GM19467 (cell line): ENCODE data around the gene LYSET.
A peak's percentile ranks its signal among the peaks of the same experiment; 100 is the strongest.
"Not testable (repeated sequence)": the region's sequence is repeated elsewhere in the genome, so short reads cannot be mapped to it uniquely, and the experiment has no call there.

Experiments
- ATAC-seq: cut with Tn5 transposase; IDR thresholded peaks from one replicate; pipeline ENCODE4 v1.9.1; 2021; ENCODE audit warnings: mild to moderate bottlenecking, moderate library complexity; ENCODE audit not compliant: unreplicated experiment

The LYSET gene, protein sequence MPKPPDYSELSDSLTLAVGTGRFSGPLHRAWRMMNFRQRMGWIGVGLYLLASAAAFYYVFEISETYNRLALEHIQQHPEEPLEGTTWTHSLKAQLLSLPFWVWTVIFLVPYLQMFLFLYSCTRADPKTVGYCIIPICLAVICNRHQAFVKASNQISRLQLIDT

DNA sequence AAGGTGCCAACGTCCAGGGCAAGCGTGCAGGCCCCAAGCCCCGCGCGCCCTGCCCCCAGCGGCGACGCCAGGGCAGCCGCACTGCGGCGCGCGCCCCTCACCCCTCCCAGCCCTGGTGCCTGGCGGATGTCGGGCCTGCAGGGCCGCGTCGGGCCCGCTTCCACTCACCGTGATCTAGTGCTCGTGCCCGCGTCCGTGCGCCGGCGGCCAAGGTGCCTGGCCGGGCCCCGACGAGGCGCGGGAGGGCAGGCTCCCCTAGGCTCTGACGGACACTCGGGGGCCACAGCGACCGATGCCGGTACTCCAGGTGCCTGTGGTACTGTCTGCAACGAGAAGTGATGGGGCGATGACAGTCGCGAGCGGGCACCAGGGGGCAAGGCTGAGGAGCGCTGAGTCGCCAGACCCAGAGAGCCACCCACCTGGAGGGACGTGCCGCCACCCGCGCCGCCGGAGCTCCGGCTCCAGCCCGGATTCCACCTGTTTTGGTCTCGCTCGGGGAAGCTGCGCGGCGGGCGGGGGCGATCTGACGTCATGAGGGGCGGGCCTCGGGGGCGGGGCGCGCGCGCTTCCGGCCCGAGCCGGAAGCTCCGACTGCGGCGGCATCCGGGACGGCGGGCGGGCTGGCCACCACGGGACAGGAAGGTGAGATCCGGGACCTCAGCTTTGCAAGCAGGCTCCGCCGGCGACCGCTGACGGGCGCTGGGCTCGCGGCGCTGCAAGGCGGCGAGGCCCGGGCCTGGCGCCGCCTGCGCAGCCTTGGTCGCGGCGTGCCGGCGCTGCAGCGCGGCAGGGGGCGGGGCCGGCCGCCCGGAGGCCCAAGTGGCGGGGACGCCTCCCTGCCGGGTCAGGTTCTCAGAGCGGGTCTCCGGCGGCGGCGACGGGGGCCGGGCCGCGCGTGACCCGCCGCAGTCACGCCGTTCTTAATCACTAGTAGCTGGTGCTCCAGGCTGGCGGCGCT, at the start of gene LYSET, which contains the start of gene MOAP1:
Gene LYSET (plus strand): TSS at position 927 of the 958 bp plus-strand sequence. CDS start 89 bp downstream, outside the sequence.
Gene MOAP1 (minus strand): TSS at position 507 of the 958 bp plus-strand sequence. CDS start 655 bp downstream, outside the sequence.
- ATAC-seq, result peak; percentile 77

DNA sequence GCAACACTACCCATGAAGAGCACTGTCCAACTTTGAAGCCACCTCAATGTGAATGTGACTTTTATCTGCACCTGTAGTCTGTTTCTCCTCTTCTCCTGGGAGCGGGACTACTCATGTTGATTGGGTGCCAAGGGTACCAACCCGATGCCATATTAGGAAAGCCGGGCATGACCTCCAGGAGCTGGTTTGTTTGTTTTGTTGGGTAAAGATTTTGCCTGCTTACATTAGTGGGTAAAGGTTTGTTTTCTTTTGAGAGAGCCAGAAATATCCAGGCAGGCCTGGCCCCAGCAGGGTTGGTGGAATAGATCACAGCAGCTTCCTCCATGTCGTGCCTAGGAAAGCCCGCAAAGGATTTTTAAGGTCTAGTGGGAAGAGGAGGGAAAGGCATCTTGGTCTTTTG, 49.7 kb upstream of the LYSET start:
- no peak for ATAC-seq

DNA sequence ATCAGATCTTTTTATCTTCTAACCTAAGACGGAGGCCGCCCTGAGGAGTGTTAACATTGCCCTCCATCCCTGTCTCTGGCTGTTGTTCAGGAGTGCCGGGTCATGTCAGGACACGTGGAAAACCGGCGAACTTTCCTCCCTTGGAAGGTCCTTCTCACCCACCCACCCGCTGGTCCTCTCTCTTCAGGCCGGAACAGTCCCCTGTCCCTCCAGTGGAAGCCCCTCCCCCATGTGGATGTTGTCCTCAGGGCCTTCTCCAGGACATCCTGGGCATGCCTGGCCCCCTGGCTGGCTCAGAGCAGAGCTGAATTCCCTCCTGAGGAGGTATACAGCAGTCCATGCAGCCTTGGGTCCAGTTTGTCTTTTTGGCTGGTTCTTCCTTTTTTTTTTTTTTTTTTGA, 49.1 kb upstream of the LYSET start:
- ATAC-seq, result no peak

DNA sequence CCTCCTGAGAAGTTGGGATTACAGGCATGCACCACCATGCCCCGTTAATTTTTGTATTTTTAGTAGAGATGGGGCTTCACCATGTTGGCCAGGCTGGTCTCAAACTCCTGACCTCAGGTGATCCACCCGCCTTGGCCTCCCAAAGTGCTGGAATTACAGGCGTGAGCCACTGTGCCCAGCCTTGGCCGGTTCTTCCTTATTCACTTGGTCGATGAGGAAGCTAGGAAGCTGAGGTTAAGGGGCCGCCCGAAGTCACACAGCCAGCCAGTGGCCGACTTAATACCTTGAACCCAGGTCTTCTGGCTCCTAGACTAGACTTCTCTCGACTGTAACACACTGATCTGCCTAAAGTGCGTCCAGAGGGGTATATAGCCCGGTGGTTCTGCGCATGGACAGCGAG, 48.6 kb upstream of the LYSET start:
- ATAC-seq, result not testable (repeated sequence)

DNA sequence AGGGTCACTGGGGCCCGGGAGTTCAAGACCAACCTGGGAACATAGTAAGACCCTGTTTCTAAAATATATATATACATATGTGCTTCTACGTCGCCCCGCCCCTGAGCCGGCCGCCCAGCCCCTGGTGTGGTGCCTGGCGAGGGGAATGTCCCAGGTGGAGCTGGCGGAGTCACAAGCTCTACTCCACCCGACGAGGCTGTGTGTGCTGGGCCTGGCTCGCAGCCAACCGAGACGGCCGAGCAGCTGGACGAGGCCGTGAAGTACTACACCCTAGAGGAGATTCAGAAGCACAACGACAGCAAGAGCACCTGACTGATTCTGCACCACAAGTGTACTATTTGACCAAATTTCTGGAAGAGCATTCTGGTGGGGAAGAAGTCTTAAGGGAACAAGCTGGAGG, 47.3 kb upstream of the LYSET start:
- ATAC-seq, result no peak

DNA sequence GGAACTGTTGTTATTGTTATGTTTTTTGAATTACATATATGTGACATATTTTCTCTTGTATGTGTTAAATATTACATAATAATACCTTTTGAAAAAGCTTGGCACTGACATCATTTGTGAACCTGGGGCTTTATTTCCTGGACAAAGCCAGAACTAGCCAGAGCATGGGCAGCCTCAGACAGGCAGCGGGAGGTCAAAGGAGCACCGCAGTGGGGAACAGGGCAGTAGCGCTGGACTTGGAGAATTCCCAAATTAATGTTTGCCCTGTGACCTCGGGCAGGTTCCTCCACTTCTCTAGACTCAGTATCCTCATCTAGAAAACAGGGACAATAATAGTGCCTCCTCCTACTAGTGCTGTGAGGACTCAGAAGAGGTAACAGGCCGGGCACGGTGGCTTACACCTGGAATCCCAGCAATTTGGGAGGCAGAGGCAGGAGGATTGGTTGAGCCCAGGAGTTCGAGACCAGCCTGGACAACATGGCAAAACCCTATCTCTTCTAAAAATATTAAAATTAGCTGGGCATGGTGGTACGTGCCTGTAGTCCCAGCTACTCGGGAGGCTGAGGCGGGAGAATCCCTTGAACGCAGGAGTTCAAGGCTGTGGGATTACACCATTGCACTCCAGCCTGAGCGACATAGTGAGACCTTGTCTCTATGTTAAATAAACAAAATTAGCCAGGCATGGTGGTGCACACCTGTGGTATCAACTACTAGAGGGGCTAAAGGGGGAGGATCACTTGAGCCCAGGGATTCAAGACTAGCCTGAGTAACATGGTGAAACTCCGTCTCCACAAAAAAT, 42.1 kb upstream of the LYSET start:
- ATAC-seq, result no peak

DNA sequence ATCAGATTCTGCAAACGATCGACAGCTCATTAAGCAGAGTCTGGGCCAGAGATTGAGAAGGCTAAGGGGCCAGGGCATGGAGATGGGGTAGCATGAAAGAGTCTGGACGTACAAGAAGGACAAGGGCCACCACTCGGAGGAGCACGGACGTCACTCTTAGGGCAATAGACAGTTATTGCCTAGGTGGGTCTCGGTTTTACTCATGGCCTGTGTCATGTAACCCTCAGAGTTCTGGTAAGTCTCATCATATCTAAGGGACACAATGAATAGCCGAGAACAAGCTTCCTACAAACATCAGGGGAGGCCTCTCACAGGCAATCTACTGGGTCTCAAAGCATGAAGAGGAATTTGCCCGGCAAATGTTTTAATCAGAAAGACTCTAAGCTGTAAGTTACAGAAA, 39.0 kb upstream of the LYSET start:
- ATAC-seq, result no peak

DNA sequence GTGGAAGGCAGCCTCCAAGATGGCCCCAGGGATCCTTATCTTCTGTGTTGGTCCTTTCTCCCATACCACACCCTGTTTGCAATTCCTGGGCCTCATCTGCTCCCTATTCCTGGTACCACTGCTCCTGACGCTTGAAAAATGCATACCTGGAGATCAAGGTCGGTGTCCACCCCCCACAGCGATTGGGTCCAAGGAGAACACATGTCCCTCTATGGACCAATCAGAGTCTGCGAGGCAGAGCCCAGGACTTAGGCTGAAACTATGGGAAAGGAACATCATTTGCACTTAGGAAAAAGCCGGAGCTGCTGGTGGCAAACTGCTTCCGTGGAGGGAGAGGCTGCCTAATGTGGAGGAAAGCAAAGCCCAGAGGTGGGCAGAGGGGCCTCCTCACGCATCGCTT, 36.1 kb upstream of the LYSET start:
- no peak for ATAC-seq

DNA sequence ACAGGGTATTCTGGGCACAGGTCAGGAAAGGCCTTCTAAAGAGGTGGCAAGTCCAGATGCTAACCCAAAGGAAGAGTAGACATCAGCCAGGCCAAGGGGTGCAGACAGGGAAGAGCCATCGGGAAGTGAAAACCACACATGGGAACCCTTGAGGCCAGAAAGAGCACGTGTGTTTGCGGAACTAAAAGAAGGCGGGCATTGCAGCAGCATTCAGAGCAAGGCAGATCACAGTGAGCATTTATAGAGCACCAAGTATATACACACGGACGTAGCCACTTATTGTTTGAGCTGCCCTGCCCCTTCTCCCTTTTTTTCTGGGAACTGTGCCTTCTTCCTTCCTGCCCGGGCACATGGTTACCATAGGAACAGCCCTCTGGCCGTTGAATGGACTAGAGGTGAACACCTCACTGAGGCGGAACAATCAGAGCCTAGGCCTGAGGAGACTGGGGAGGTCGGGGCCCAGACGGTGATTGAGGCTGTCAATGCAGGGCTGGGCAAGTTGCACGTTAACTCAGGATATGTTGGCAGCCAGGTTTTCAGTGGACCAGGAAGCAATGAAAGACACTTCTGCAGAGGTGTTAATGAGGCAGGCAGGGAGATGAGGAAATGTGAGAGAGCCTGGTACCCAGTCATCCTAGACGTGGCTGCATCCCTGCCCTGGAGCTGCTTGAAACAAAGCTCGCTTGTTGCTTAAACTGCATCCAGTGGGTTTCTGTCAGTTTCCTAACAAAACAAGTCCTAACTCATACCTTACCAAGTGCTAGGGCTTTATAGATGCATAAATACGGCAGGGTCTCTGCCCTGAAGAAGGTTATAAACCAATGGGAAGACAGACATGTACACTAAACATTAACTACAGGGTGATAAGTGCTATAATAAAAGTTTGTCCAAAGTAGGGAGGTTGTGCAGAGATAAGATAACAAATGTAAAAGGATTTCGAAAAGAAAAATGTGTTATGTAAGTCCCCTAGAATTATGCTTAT, 34.6 kb upstream of the LYSET start:
- no peak for ATAC-seq

DNA sequence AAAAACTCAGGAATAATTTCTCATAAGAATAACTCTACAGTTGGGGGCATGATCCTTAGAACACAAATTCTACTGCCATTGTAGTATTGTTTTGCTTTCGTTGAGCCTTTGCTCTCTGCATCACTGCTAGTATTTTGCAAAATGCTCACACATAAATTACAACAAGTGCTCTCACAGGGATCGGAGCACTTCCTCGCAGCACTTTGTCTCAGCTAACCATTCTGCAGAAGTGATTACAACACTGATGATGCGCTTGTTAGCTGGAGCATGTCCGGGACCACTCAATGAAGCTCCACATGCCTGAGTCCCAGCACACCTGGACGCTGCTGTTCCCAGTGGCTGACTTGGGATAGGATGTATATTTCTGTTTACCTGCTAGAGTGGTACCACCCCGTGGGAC, 32.0 kb upstream of the LYSET start:
- no peak for ATAC-seq

DNA sequence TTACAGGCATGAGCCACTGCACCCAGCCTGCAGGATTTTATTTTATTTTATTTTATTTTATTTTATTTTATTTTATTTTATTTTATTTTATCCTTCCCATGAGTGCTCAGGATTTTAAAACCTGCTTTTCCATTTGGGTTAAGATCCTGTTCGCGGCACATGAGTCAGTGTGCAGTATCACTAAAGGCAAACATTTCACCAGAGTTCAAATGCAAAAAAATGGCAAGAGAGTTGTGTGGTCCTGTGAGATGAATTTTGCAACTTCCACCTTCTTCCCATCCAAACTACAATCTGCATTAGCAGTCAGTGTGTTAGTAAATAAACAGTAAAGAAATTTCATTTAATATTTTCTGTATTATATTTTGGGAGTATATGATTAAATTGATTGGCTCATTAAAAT, 29.4 kb upstream of the LYSET start:
- no peak for ATAC-seq

DNA sequence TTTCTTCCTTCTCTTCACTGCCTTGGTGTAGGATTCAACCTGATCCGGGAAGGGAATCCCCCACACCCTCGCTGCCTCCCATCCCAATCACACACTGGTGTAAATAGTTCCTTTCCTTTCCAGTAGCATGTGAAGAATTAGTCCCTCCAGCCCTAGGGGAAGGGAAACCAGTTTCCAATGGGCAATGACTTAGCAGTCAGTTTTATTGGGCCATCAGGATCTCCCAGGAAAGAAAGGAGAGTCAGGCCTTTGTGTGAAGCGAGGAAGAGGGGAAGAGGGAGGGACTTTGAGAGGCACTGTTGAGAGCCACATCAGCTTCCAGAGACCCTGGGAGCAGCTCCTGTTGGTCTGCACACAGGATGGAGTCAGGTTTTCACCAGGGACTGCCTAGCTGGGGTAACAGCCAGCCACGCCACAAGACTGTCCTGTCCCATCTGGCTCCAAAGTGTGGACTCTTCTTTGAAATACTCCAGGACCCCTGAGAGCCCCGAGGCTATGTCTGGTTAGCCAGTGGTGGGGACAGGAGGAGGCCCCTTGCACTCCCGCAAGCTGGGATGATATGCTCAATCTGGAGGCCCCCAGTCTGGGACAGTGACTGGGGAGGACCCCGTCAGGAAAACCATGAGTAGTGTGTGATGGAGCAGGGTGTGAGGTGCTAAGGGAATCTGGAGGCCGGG, 28.3 kb upstream of the LYSET start:
- no peak for ATAC-seq

DNA sequence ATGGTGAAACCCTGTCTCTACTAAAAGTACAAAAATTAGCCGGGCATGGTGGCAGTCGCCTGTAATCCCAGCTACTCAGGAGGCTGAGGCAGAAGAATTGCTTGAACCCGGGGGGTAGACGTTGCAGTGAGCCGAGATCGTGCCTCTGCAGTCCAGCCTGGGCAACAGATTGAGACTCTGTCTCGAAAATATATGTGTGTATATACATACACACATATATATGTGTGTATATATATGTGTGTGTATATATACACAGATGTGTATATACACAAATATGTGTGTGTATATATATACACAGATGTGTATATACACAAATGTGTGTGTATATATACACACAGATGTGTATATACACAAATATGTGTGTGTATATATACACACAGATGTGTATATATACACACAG, 26.8 kb upstream of the LYSET start:
- ATAC-seq, result not testable (repeated sequence)

DNA sequence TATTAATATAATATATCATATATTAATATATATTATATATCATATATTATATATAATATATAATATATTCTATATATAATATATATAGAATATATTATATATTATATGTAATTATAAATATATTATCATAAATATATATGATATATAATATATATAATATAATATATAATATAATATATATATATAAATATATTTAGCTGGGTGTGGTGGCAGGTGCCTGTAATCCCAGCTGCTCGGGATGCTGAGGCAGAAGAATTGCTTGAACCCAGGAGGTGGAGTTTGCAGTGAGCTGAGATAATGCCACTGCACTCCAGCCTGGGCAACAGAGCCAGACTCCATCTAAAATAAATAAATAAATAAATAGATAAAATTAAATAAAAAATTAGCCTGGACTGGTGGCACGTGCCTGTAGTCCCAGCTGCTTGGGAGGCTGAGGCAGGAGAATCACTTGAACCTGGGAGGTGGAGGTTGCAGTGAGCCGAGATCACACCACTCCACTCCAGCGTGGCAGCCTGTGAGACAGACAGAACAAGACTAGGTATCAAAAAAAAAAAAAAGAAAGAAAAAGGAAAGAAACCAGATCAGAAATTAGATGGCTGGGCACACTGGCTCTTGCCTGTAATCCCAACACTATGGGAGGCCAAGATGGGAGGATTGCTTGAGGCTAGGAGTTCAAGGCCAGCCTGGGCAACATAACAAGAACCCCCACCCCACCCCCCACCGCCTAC, 25.3 kb upstream of the LYSET start:
- not testable (repeated sequence) for ATAC-seq

DNA sequence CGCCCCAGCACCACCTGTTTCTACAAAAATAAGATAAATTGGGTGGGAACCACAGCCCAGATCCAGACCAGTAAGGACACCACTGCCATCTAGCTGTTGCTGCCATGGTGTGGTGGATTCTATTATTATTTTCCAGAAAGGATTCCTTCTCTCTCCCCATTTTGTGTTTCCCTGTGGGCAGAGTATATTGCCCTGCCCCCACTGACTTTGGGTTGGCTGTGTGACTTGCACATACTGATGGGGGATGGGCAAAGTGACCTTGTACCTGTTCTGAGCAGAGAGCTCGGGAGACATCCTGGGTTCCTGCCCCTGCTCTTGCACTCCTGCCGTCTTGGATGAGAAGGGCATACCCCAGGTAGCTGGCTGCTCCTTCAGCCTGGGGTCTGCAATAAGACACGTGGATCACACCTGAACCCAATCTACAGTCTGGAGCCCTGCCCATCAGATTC, 24.7 kb upstream of the LYSET start:
- ATAC-seq, result no peak

DNA sequence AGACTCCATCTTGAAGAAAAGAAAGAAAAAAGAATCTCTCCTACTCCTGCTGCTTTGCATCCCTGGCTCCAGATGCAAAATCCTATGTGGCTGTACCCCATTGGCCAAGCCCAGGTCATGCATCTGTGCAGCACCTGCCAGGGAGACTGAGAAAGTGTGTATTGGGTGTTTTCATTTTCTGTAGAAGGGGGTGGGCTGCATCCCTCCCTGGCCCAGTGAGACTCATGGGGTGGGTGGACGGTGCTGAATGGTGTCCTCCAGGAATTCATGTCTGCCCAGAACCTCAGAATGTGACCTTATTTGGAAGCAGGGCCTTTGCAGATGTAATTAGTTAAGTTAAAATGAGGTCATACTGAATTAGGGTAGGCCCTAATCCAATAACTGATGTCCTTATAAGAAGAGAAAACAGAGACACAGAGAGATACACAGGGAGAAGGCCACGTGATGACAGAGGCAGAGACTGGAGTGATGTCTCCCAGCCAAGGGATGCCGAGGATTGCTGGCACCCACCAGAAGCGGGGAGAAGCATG, 23.6 kb upstream of the LYSET start:
- ATAC-seq, result no peak

DNA sequence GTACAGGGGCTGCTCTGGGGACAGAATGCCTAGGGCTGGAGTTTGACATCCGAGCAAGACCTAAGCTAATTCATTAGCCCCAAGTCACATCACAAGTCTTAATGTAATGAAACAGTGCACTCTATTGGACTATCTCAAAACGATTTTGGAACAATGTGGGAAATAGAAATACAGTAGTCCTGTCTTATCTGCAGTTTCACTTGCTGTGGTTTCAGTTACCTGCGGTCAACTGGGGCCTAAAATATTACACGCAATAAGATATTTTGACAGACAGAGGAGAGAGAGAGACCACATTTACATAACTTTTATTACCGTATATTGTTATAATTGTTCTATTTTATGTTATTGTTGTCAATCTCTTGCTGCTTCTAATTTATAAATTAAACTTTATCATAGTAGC, 21.6 kb upstream of the LYSET start:
- ATAC-seq, result no peak
